Thyroid gland (tissue), 4 donors: ENCODE measurements around the gene PLEKHO2. TPM values are rescaled to one million over a fixed set of nuclear protein-coding genes. Genes with fewer than 3 reads are reported as not detected.

ENCODE experiments used
- DNase-seq, 2 donors: peaks; one replicate each; pipeline ENCODE4 v3.0.0-alpha.2; 2019
- H3K27ac ChIP-seq, 3 donors: fragments of 200-600 bp; sonication (generic); 1 replicate in 2 of 3; 2 replicates in 1 of 3; pipeline ENCODE4 v1.5.1; 2016 to 2019; ENCODE audit warnings: mild to moderate bottlenecking in 1 of 3, moderate library complexity in 1 of 3
- H3K27me3 ChIP-seq: fragments of 200-600 bp; sonication (generic); one replicate; pipeline ENCODE4 v1.5.1; 2019
- H3K36me3 ChIP-seq, 2 donors: fragments of 200-600 bp; sonication (generic); one replicate each; pipeline ENCODE4 v1.5.1; 2016 to 2019
- H3K4me1 ChIP-seq, 2 donors: fragments of 200-600 bp; sonication (generic); one replicate each; pipeline ENCODE4 v1.5.1; 2017 to 2019
- H3K4me3 ChIP-seq, 3 donors: fragments of 200-600 bp; sonication (generic); replicated peaks in 1 of 3; 1 replicate in 2 of 3; 2 replicates in 1 of 3; pipeline ENCODE4 v1.5.1; 2016; ENCODE audit warnings: mild to moderate bottlenecking in 1 of 3
- H3K9me3 ChIP-seq: fragments of 200-600 bp; sonication (generic); one replicate; pipeline ENCODE4 v1.5.1; 2017
- CTCF ChIP-seq, 6 experiments: fragments of 200-600 bp in 3 of 6; fragments of 450-650 bp in 3 of 6; sonication (generic) in 3 of 6; IDR thresholded peaks; one replicate each; pipeline ENCODE4 v1.5.1; 2016 to 2019; ENCODE audit warnings: antibody characterized with exemption in 6 of 6, mild to moderate bottlenecking in 2 of 6, inconsistent platforms in 1 of 6, moderate library complexity in 1 of 6
- POLR2A ChIP-seq, 2 donors: fragments of 450-650 bp; IDR thresholded peaks; one replicate each; pipeline ENCODE4 v1.6.1; 2017; ENCODE audit warnings: antibody characterized with exemption in 2 of 2, mild to moderate bottlenecking in 2 of 2, moderate library complexity in 1 of 2
- WGBS, 2 donors: methylation state at CpG; one replicate each; pipeline ENCODE4 v1.1.5; 2017; 5-methylcytosine and 5-hydroxymethylcytosine counted together
- intact Hi-C: fragments of 100-400 bp; cut with DNase I; formaldehyde crosslinking; loops from one replicate; pipeline ENCODE4 v1.15.1; 2023
- total RNA-seq, 4 donors: library from RNA; depleted of rRNA; stranded (reverse); fragments of >200 nt; gene quantifications; one replicate each; pipeline ENCODE4 v1.2.3, GENCODE V29; 2016

PLEKHO2 gene
- total RNA-seq, 4 donors from 2014 or later: 31.3 to 53.6 (median 46.1) TPM

DNA sequence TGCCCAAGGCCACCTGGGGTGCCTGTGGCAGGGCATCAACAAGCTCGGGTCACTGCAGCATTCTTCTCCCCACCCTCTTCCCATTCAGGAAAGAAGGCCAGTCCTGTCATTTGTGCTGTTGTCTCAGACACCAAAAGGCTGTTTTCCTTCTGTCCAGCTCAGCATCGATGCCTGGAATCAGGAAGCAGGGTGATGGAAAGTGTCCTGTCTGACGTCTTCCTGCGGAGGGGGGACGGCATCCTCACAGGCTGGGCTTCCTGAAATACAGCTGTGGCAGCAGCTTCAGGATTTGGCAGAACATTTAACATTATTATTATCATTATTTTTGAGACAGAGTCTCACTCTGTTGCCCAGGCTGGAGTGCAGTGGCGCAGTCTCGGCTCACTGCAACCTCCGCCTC is 37.0 kb downstream of the PLEKHO2 start:
- TF ChIP-seq POLR2A (IDR thresholded peaks at IDR 0.05): no peak
- no peak for TF ChIP-seq CTCF (IDR thresholded peaks at IDR 0.05)
- Histone ChIP-seq H3K36me3 (no peaks in the 10 kb centered on the region), H3K4me1 (peaks cover 5 to 32% of the 10 kb centered on the region in 2 donors), H3K4me3 (no peak overlapping the region), H3K27me3 (no peaks in the 10 kb centered on the region), H3K27ac (peak overlapping the region; percentile 60 to 77 (median 66)), H3K9me3 (no peaks in the 10 kb centered on the region)
- intact Hi-C loops: no loop called here
- DNase-seq: no peak
- WGBS, 2 donors: 72 to 93% methylated on average over 8 of the region's 8 CpGs

- WGBS, 2 donors: 80 to 83% methylated on average over 5 of the region's 5 CpGs
- no peaks in the 10 kb centered on the region for H3K36me3 ChIP-seq
Observed at GRCh38 chr15:64883100-64883581, 41.4 kb downstream of the PLEKHO2 start.

DNA sequence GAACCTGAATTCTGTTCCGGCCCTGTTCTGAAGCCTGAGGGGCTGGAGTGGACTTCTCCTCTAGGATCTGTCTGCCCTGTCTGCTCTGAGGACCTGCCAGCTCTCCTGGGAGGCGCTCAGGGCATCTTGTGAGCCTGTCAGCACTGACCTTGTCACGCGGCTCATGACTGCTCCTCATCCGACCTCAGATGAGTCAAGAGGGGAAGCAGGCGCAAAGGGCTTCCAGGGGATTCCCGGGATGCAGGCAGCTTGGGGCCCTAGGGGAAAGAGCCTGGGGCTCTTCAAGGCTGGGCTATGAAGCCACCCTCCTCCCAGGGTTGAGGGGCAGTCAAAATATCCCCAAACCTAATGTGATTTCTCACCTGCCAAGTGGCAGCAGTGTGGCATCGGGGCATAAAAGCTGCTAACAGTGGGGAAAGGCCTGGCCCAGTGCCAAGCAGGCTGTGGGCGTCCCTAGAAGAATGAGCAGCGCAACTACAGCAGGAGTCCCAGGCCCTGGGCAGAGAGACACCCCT is 42.3 kb downstream of the PLEKHO2 start:
- Histone ChIP-seq H3K36me3 (no peaks in the 10 kb centered on the region), H3K9me3 (no peaks in the 10 kb centered on the region), H3K27me3 (no peaks in the 10 kb centered on the region), H3K4me3 (no peak overlapping the region), H3K4me1 (peaks cover 0 to 15% of the 10 kb centered on the region in 2 donors), H3K27ac (peak overlapping the region in 2 of 3 donors; percentile 14 to 34)
- intact Hi-C loops: no loop called here
- DNase-seq: peak; percentile 55 to 61
- WGBS, 2 donors: 30 to 50% methylated on average over 5 to 9 of the region's 10 CpGs
- TF ChIP-seq POLR2A (IDR thresholded peaks at IDR 0.05) (no peak), CTCF (IDR thresholded peaks at IDR 0.05) (no peak)

More at GRCh38 chr15:64883100-64883581, 41.4 kb downstream of the PLEKHO2 start:
- TF ChIP-seq POLR2A (IDR thresholded peaks at IDR 0.05): no peak
- TF ChIP-seq CTCF (IDR thresholded peaks at IDR 0.05): no peak
- peak overlapping the region in 2 of 3 donors; percentile 14 to 34 for H3K27ac ChIP-seq
- no peaks in the 10 kb centered on the region for H3K9me3 ChIP-seq
- intact Hi-C loops: no loop called here
- peaks cover 0 to 22% of the 10 kb centered on the region in 2 donors for H3K4me1 ChIP-seq
- H3K4me3 ChIP-seq: no peak overlapping the region
- no peaks in the 10 kb centered on the region for H3K27me3 ChIP-seq
- DNase-seq: no peak

- H3K27me3 ChIP-seq: no peaks in the 10 kb centered on the region
- intact Hi-C loops: no loop called here
- 93% methylated on average over 5 of the region's 5 CpGs for WGBS, 2 donors
- H3K36me3 ChIP-seq: no peaks in the 10 kb centered on the region
- no peak overlapping the region for H3K27ac ChIP-seq
- no peak overlapping the region for H3K4me3 ChIP-seq
- peaks cover 0 to 13% of the 10 kb centered on the region in 2 donors for H3K4me1 ChIP-seq
- no peaks in the 10 kb centered on the region for H3K9me3 ChIP-seq
- TF ChIP-seq POLR2A (IDR thresholded peaks at IDR 0.05) (no peak), CTCF (IDR thresholded peaks at IDR 0.05) (no peak)
- no peak for DNase-seq
Observed at GRCh38 chr15:64884679-64885078, 43.0 kb downstream of the PLEKHO2 start.

GRCh38 chr15:64888336-64888735 is 46.6 kb downstream of the PLEKHO2 start:
- intact Hi-C loops: no loop called here
- WGBS, 2 donors: 92% methylated on average over 6 of the region's 6 CpGs; no CpG with 5 or more reads in 1 of the 2 donors
- TF ChIP-seq POLR2A (IDR thresholded peaks at IDR 0.05) (no peak), CTCF (IDR thresholded peaks at IDR 0.05) (no peak)
- H3K9me3 ChIP-seq: no peaks in the 10 kb centered on the region
- no peak overlapping the region for H3K27ac ChIP-seq
- no peak overlapping the region for H3K4me3 ChIP-seq
- peaks cover under 1 to 15% of the 10 kb centered on the region in 2 donors for H3K4me1 ChIP-seq
- DNase-seq: no peak
- no peaks in the 10 kb centered on the region for H3K27me3 ChIP-seq
- no peaks in the 10 kb centered on the region for H3K36me3 ChIP-seq
